Endothelial cell (in vitro differentiated cells): ENCODE data around the gene TLE3. TPM values are rescaled to one million over a fixed set of nuclear protein-coding genes. Genes with fewer than 3 reads are reported as not detected.

Experiments used
- DNase-seq: peaks from one replicate; pipeline ENCODE4 v3.0.0; 2021; ENCODE audit warnings: low spot score
- H3K27ac Mint-ChIP-seq: one replicate; pipeline ENCODE4 v1.8.0; 2021; ENCODE audit warnings: mixed read lengths, inconsistent platforms; ENCODE audit not compliant: unreplicated experiment
- H3K27me3 Mint-ChIP-seq: one replicate; pipeline ENCODE4 v1.8.0; 2021; ENCODE audit warnings: mild to moderate bottlenecking, moderate library complexity, mixed read lengths, inconsistent platforms; ENCODE audit not compliant: unreplicated experiment
- H3K36me3 Mint-ChIP-seq: one replicate; pipeline ENCODE4 v1.8.0; 2021; ENCODE audit warnings: mild to moderate bottlenecking, low read depth, mixed read lengths, inconsistent platforms; ENCODE audit not compliant: unreplicated experiment
- H3K4me1 Mint-ChIP-seq: one replicate; pipeline ENCODE4 v1.8.0; 2021; ENCODE audit warnings: mild to moderate bottlenecking, mixed read lengths, inconsistent platforms; ENCODE audit not compliant: unreplicated experiment
- H3K4me3 Mint-ChIP-seq: one replicate; pipeline ENCODE4 v1.8.0; 2021; ENCODE audit warnings: mild to moderate bottlenecking, mixed read lengths, inconsistent platforms; ENCODE audit not compliant: unreplicated experiment
- H3K9me3 Mint-ChIP-seq: one replicate; pipeline ENCODE4 v1.8.0; 2021; ENCODE audit warnings: mixed read lengths, inconsistent platforms; ENCODE audit not compliant: unreplicated experiment
- total RNA-seq: library from RNA; stranded (reverse); fragmentation: NEBNext Ultra II Directional; extraction: Animal tissue kit (Norgen Biotek cat#: 25700); gene quantifications from one replicate; pipeline ENCODE4 v1.2.1, GENCODE V29; 2021; ENCODE audit not compliant: unreplicated experiment
- TF ChIP-seq, protein P1 (sequence below): fragments of 200-600 bp; sonication (generic); IDR thresholded peaks from one replicate; pipeline ENCODE4 v1.5.0; 2021; ENCODE audit warnings: antibody characterized with exemption; ENCODE audit not compliant: unreplicated experiment

The TLE3 gene
- total RNA-seq, 1 donor from 2014 or later = 80.8 TPM

DNA sequence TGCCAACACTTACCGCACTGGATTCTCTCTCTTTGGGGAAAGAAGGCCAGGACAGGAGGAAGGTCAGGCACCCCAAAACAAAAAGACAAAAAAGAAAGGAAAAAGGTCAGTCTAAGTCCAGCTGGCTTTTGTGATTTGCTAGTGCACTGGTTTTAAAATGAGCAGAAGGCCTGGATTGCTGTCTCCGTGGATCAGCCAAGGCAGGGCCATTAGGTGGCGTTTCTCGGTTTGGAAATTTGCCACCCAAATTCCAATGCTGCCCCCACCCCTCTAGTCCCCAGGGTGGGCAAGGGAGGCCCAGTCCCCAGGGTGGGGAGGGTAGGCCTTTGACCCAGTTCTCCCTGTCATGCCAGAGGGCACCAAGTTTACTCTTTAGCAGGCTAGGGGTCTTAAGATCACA lies 33.3 kb downstream of the TLE3 start:
- H3K4me3 Mint-ChIP-seq = no peak overlapping the region
- TF ChIP-seq, protein P1, sequence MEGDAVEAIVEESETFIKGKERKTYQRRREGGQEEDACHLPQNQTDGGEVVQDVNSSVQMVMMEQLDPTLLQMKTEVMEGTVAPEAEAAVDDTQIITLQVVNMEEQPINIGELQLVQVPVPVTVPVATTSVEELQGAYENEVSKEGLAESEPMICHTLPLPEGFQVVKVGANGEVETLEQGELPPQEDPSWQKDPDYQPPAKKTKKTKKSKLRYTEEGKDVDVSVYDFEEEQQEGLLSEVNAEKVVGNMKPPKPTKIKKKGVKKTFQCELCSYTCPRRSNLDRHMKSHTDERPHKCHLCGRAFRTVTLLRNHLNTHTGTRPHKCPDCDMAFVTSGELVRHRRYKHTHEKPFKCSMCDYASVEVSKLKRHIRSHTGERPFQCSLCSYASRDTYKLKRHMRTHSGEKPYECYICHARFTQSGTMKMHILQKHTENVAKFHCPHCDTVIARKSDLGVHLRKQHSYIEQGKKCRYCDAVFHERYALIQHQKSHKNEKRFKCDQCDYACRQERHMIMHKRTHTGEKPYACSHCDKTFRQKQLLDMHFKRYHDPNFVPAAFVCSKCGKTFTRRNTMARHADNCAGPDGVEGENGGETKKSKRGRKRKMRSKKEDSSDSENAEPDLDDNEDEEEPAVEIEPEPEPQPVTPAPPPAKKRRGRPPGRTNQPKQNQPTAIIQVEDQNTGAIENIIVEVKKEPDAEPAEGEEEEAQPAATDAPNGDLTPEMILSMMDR = no peak

DNA sequence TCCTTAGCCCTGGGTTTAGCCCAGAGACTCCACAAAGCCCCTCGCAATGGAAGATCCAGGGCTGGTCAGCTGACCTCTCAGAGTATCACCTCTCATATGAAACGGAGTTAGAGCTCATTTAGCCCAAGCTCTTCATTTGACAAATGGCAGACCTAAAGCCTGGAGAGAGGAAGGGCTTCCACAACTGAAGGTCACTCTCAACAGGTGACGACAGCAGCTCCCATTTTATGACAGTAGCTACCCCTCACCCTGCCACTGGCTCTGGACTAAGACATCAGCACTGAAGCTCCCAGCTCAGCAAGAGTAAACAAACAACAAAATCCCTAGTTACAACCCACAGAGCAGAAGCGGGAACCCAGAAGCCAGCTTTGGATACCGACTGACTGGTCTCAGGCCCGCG lies 33.7 kb downstream of the TLE3 start:
- H3K27me3 Mint-ChIP-seq = peaks cover 4% of the 10 kb centered on the region
- H3K4me1 Mint-ChIP-seq = no peaks in the 10 kb centered on the region
- peaks cover 48% of the 10 kb centered on the region for H3K36me3 Mint-ChIP-seq
- H3K27ac Mint-ChIP-seq = no peak overlapping the region
- no peaks in the 10 kb centered on the region for H3K9me3 Mint-ChIP-seq
- TF ChIP-seq, protein P1 = no peak
- no peak overlapping the region for H3K4me3 Mint-ChIP-seq
- DNase-seq = no peak

More for the DNA sequence above, 33.3 kb downstream of the TLE3 start:
- Mint-ChIP-seq H3K4me1 (no peaks in the 10 kb centered on the region), H3K27ac (no peak overlapping the region), H3K36me3 (peaks cover 44% of the 10 kb centered on the region), H3K9me3 (no peaks in the 10 kb centered on the region), H3K27me3 (peaks cover 1% of the 10 kb centered on the region)
- DNase-seq = no peak

DNA sequence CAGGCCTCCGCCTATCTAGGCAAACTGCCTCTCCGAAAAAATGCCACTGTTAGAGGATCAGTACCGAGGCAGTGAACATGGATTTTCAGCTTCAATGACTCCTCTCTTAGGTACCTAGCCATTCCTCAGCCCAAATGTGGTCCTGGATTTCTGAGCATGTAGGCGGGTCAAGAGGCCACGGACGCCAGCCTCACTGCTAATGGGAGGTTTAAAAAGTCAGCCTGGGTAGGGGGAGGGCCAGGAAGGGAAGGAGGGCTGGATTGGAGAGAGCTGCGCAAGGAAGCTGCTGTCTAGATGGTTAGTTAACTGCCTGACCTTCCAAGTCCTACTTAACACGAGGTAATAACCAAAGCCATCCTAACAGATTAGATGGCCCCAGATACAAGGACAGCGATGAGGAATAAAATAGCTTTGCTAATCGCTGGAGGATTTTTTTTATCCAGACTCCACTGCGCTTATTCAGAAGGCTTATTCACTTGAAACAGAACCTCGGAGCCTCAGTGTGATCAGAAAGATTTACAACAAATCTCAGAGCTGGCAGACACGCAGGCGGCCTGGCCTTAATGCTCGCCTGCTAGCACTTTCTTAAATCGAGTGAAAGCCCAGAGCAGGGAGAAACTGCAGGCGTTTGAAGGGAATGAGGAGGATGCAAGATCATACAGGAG lies 34.3 kb downstream of the TLE3 start:
- DNase-seq = no peak
- H3K27me3 Mint-ChIP-seq = peaks cover 4% of the 10 kb centered on the region
- H3K4me1 Mint-ChIP-seq = no peaks in the 10 kb centered on the region
- no peaks in the 10 kb centered on the region for H3K9me3 Mint-ChIP-seq
- H3K27ac Mint-ChIP-seq = no peak overlapping the region
- TF ChIP-seq, protein P1 = no peak
- H3K4me3 Mint-ChIP-seq = no peak overlapping the region
- H3K36me3 Mint-ChIP-seq = peaks cover 49% of the 10 kb centered on the region

DNA sequence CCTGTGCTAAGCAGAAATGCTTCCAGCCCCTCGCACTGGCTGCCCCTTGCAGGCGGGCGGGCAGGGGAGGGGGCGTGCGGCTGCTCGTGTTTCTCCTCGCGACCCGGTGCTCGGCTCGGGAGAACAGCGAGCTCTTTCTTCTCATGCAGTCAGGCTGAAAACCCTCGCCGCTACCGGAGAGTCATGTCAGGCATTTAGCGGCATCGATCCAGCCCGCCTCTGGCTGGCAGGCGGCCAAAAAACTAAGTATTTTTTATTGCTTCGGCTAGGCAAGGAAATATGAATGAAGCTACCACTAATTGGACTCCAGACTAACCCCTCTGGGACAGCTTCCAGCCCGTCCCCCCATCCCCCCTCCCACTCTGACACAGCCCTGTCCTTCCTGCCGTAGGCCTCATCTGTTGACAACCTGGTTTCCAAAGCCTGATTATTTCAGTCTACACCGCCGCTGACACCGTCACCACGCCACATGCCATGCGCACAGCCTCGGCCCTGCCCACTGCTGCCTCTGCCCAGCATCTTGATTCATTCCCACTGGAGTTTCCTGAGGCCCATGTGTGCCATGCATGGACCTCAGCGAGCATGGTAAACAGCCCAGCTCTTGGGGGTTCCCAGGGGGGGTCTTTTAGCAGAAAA lies 35.3 kb downstream of the TLE3 start:
- no peak for DNase-seq

More for the DNA sequence above, 35.3 kb downstream of the TLE3 start:
- H3K36me3 Mint-ChIP-seq = peaks cover 46% of the 10 kb centered on the region
- H3K27me3 Mint-ChIP-seq = peaks cover 4% of the 10 kb centered on the region
- TF ChIP-seq, protein P1 = no peak
- H3K4me3 Mint-ChIP-seq = no peak overlapping the region
- no peaks in the 10 kb centered on the region for H3K9me3 Mint-ChIP-seq
- H3K27ac Mint-ChIP-seq = no peak overlapping the region
- no peaks in the 10 kb centered on the region for H3K4me1 Mint-ChIP-seq
